Measurements from ENCODE around the gene ARF1.

DNA sequence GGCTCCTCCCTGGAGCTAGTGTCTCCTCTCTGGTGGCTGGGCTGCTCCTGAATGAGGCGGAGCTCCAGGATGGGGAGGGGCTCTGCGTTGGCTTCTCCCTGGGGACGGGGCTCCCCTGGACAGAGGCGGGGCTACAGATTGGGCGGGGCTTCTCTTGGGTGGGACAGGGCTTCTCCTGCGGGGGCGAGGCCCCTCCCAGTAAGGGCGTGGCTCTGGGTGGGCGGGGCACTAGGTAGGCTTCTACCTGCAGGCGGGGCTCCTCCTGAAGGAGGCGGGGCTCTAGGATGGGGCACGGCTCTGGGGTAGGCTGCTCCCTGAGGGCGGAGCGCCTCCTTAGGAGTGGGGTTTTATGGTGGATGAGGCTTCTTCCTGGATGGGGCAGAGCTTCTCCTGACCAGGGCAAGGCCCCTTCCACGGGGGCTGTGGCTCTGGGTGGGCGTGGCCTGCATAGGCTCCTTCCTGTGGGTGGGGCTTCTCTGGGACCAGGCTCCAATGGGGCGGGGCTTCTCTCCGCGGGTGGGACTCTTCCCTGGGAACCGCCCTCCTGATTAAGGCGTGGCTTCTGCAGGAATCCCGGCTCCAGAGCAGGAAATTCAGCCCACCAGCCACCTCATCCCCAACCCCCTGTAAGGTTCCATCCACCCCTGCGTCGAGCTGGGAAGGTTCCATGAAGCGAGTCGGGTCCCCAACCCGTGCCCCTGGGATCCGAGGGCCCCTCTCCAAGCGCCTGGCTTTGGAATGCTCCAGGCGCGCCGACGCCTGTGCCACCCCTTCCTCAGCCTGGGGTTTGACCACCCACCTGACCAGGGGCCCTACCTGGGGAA is 22.7 kb upstream of the ARF1 start:
- TF ChIP-seq, protein P1, sequence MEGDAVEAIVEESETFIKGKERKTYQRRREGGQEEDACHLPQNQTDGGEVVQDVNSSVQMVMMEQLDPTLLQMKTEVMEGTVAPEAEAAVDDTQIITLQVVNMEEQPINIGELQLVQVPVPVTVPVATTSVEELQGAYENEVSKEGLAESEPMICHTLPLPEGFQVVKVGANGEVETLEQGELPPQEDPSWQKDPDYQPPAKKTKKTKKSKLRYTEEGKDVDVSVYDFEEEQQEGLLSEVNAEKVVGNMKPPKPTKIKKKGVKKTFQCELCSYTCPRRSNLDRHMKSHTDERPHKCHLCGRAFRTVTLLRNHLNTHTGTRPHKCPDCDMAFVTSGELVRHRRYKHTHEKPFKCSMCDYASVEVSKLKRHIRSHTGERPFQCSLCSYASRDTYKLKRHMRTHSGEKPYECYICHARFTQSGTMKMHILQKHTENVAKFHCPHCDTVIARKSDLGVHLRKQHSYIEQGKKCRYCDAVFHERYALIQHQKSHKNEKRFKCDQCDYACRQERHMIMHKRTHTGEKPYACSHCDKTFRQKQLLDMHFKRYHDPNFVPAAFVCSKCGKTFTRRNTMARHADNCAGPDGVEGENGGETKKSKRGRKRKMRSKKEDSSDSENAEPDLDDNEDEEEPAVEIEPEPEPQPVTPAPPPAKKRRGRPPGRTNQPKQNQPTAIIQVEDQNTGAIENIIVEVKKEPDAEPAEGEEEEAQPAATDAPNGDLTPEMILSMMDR (conservative IDR thresholded peaks at IDR 0.05; ENCODE audit: low read depth, low read length): no peak
- no peak for TF ChIP-seq EZH2 (IDR thresholded peaks at IDR 0.05; ENCODE audit: borderline replicate concordance, low read depth, low read length, poor library complexity, severe bottlenecking)
